DMS79 treated with DMSO at 0.1 percent for 48 hours (cell line): ENCODE results near the gene NCOR2.

Source experiments
- DNase-seq: peaks from one replicate; lab custom pipeline; 2025; lab: John Stamatoyannopoulos, UW

NCOR2 gene

GRCh38 chr12:124576061-124576650 is 8.7 kb upstream of the NCOR2 start:
- DNase-seq: no peak

- DNase-seq: no peak
Measured at GRCh38 chr12:124573839-124574786, 6.7 kb upstream of the NCOR2 start.

- DNase-seq: no peak
Measured at GRCh38 chr12:124571556-124571955, 4.1 kb upstream of the NCOR2 start.

- no peak for DNase-seq
Measured at GRCh38 chr12:124570810-124571209, 3.4 kb upstream of the NCOR2 start.

GRCh38 chr12:124569375-124570148 is 2.1 kb upstream of the NCOR2 start:
- no peak for DNase-seq

- peak; percentile 86 for DNase-seq
Measured at GRCh38 chr12:124568431-124569374, 1.3 kb upstream of the NCOR2 start.

- peak; percentile 95 for DNase-seq
Measured at GRCh38 chr12:124567673-124568373, 411 bp upstream of the NCOR2 start.

GRCh38 chr12:124566161-124566996 is 1.0 kb downstream of the NCOR2 start:
- peak; percentile 38 for DNase-seq

GRCh38 chr12:124565656-124566160 is 1.7 kb downstream of the NCOR2 start:
- no peak for DNase-seq

- DNase-seq: no peak
Measured at GRCh38 chr12:124564971-124565491, 2.4 kb downstream of the NCOR2 start.

- peak; percentile 23 for DNase-seq
Measured at GRCh38 chr12:124564232-124564958, 3.0 kb downstream of the NCOR2 start.

GRCh38 chr12:124563809-124564208 is 3.6 kb downstream of the NCOR2 start:
- DNase-seq: no peak

GRCh38 chr12:124563401-124563800 is 4.0 kb downstream of the NCOR2 start:
- DNase-seq: no peak

GRCh38 chr12:124562796-124563181 is 4.6 kb downstream of the NCOR2 start:
- no peak for DNase-seq

- no peak for DNase-seq
Measured at GRCh38 chr12:124562018-124562795, 5.2 kb downstream of the NCOR2 start.

GRCh38 chr12:124561231-124561630 is 6.2 kb downstream of the NCOR2 start:
- no peak for DNase-seq

- no peak for DNase-seq
Measured at GRCh38 chr12:124560146-124560890, 7.1 kb downstream of the NCOR2 start.
